Esophagus squamous epithelium (tissue), 5 donors: Measurements from ENCODE around the gene GJB4. TPM values are rescaled to one million over a fixed set of nuclear protein-coding genes. Genes with fewer than 3 reads are reported as not detected.
A peak's percentile ranks its signal among the peaks of the same experiment; 100 is the strongest.

Experiments used
- DNase-seq: peaks from one replicate; lab custom pipeline; 2025; lab: John Stamatoyannopoulos, UW
- H3K27ac ChIP-seq, 4 donors: fragments of 200-600 bp; sonication (generic); one replicate each; pipeline ENCODE4 v1.5.1; 2016 to 2019; ENCODE audit warnings: mild to moderate bottlenecking in 1 of 4
- H3K27me3 ChIP-seq, 4 donors: fragments of 200-600 bp; sonication (generic); 1 replicate in 3 of 4; 2 replicates in 1 of 4; pipeline versions ENCODE4 v1.5.1 to v1.6.0; 2017 to 2021; ENCODE audit warnings: antibody characterized with exemption in 1 of 4
- H3K36me3 ChIP-seq, 3 donors: fragments of 200-600 bp; sonication (generic); one replicate each; pipeline ENCODE4 v1.5.1; 2016 to 2019
- H3K4me1 ChIP-seq, 3 donors: fragments of 200-600 bp; sonication (generic); one replicate each; pipeline ENCODE4 v1.5.1; 2017 to 2019
- H3K4me3 ChIP-seq, 4 donors: fragments of 200-600 bp; sonication (generic); 1 replicate in 3 of 4; 2 replicates in 1 of 4; pipeline ENCODE4 v1.5.1; 2016 to 2019; ENCODE audit warnings: mild to moderate bottlenecking in 2 of 4, moderate library complexity in 1 of 4
- H3K9me3 ChIP-seq, 3 donors: fragments of 200-600 bp; sonication (generic); one replicate each; pipeline ENCODE4 v1.5.1; 2016 to 2019
- POLR2A ChIP-seq, 4 donors: fragments of 450-650 bp; IDR thresholded peaks; one replicate each; pipeline ENCODE4 v1.6.1; 2017; ENCODE audit warnings: antibody characterized with exemption in 4 of 4, mild to moderate bottlenecking in 4 of 4, moderate library complexity in 3 of 4
- WGBS, 2 donors: methylation state at CpG; one replicate each; pipeline ENCODE4 v1.1.5; 2018; 5-methylcytosine and 5-hydroxymethylcytosine counted together
- intact Hi-C: fragments of 100-400 bp; cut with DNase I; formaldehyde crosslinking; loops from one replicate; pipeline ENCODE4 v1.15.0; 2022
- total RNA-seq, 4 donors: library from RNA; depleted of rRNA; stranded (reverse); fragments of >200 nt; gene quantifications; one replicate each; pipeline ENCODE4 v1.1.0, GENCODE V29; 2016
- TF ChIP-seq, protein P1 (sequence below), 6 experiments: fragments of 450-650 bp in 4 of 6; fragments of 200-600 bp in 2 of 6; sonication (generic) in 2 of 6; IDR thresholded peaks; one replicate each; pipeline ENCODE4 v1.5.1; 2016 to 2019; ENCODE audit warnings: antibody characterized with exemption in 6 of 6, mild to moderate bottlenecking in 4 of 6, moderate library complexity in 4 of 6
- donor health status: DM: yes; HTN: yes; CAD: no.

The GJB4 gene
- total RNA-seq, 4 donors from 2014 or later: 1.3 to 6.7 (median 2.2) TPM

DNA sequence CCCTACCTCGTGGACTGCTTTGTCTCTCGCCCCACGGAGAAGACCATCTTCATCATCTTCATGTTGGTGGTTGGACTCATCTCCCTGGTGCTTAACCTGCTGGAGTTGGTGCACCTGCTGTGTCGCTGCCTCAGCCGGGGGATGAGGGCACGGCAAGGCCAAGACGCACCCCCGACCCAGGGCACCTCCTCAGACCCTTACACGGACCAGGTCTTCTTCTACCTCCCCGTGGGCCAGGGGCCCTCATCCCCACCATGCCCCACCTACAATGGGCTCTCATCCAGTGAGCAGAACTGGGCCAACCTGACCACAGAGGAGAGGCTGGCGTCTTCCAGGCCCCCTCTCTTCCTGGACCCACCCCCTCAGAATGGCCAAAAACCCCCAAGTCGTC, 35.2 kb downstream of the GJB4 start:
- TF ChIP-seq, protein P1, sequence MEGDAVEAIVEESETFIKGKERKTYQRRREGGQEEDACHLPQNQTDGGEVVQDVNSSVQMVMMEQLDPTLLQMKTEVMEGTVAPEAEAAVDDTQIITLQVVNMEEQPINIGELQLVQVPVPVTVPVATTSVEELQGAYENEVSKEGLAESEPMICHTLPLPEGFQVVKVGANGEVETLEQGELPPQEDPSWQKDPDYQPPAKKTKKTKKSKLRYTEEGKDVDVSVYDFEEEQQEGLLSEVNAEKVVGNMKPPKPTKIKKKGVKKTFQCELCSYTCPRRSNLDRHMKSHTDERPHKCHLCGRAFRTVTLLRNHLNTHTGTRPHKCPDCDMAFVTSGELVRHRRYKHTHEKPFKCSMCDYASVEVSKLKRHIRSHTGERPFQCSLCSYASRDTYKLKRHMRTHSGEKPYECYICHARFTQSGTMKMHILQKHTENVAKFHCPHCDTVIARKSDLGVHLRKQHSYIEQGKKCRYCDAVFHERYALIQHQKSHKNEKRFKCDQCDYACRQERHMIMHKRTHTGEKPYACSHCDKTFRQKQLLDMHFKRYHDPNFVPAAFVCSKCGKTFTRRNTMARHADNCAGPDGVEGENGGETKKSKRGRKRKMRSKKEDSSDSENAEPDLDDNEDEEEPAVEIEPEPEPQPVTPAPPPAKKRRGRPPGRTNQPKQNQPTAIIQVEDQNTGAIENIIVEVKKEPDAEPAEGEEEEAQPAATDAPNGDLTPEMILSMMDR (IDR thresholded peaks at IDR 0.05): no peak
- TF ChIP-seq POLR2A (IDR thresholded peaks at IDR 0.05): no peak
- 90 to 95% methylated on average over 4 to 6 of the region's 12 CpGs for WGBS, 2 donors
- peak overlapping the region in 2 of 4 donors; percentile 29 to 81 for H3K27ac ChIP-seq
- peaks cover 7 to 28% (median 14%) of the 10 kb centered on the region in 3 donors for H3K4me1 ChIP-seq
- H3K36me3 ChIP-seq: no peaks in the 10 kb centered on the region
- DNase-seq: no peak
- H3K9me3 ChIP-seq: no peaks in the 10 kb centered on the region
- peak overlapping the region; percentile 10 to 65 (median 40) for H3K4me3 ChIP-seq
- H3K27me3 ChIP-seq: peaks cover 0 to 35% (median 6%) of the 10 kb centered on the region in 4 donors
- intact Hi-C loops: no loop called here

DNA sequence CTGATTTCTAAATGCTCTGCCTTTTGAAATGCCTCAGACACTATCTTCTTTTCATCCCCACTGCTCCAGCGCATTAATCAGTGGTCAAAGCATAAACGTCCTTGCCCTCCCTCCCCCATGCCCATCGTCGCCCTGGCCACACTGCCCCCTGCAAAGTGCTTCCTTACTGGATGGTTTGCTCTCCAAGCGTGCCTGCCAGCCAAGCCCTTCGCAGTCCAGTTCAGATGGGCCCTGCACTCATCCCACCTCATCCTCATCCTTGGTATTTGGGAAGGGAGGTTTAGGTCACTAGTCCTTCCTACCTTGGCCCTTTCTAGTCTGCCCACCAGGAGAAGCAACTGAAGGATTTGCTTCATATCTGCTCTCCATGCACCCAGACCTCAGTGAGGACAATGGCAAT, 36.4 kb downstream of the GJB4 start:
- H3K4me1 ChIP-seq: peaks cover 7 to 28% (median 14%) of the 10 kb centered on the region in 3 donors
- H3K4me3 ChIP-seq: peak overlapping the region in 3 of 4 donors; percentile 10 to 65 (median 44)
- TF ChIP-seq, protein P1 (IDR thresholded peaks at IDR 0.05): no peak
- no peak for TF ChIP-seq POLR2A (IDR thresholded peaks at IDR 0.05)
- intact Hi-C loops: no loop called here
- H3K27ac ChIP-seq: no peak overlapping the region
- DNase-seq: no peak
- peaks cover 0 to 31% (median 6%) of the 10 kb centered on the region in 4 donors for H3K27me3 ChIP-seq
- 78% methylated on average over 6 of the region's 6 CpGs for WGBS, 2 donors
- H3K36me3 ChIP-seq: no peaks in the 10 kb centered on the region
- no peaks in the 10 kb centered on the region for H3K9me3 ChIP-seq

DNA sequence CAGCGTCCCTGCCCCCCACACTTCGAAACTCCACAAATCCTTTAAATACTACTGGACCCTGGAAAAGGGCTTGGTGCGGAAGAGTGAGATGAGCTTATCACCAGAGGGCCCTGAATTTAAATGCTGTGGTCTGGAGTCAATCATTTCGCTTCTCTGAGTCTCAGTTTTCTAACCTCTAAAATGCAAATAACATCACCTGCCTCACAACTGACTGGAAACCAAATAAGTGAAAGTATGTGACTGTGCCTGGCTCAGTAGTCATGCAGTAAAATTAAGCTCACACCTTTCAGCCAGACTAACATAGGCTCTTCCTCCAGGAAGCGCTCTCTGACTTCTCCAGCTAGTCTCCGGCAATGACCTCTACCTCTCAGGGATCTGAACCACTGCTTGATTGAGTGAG, 37.5 kb downstream of the GJB4 start:
- Histone ChIP-seq H3K9me3 (no peaks in the 10 kb centered on the region), H3K27me3 (peaks cover 0 to 20% (median 4%) of the 10 kb centered on the region in 4 donors), H3K4me3 (peak overlapping the region in 2 of 4 donors; percentile 44 to 65), H3K27ac (no peak overlapping the region), H3K4me1 (peaks cover 7 to 24% (median 13%) of the 10 kb centered on the region in 3 donors), H3K36me3 (no peaks in the 10 kb centered on the region)
- TF ChIP-seq POLR2A (IDR thresholded peaks at IDR 0.05): no peak
- TF ChIP-seq, protein P1 (IDR thresholded peaks at IDR 0.05): no peak
- 79 to 84% methylated on average over 4 to 6 of the region's 6 CpGs for WGBS, 2 donors
- DNase-seq: no peak
- intact Hi-C loops: no loop called here

DNA sequence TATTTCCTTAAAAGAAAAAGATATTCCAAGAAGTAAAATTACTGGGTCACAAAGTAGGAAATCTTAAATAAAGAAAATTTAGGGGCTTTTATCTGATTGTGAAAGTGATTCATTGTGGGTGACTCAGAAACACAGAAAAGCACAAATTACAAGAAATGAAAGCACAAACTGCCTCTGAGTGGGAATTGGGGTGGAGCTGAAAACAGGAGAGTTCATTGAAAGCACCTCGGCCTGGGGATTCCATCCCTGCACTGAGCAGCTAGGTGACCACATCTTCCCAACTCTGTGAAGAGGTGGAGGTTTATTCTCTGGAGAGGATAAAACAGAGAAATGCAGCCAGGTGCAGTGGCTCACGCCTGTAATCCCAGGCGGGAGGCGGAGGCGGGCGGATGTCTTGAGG, 40.7 kb downstream of the GJB4 start:
- TF ChIP-seq, protein P1 (IDR thresholded peaks at IDR 0.05): no peak
- TF ChIP-seq POLR2A (IDR thresholded peaks at IDR 0.05): no peak
- Histone ChIP-seq H3K4me3 (no peak overlapping the region), H3K27ac (no peak overlapping the region), H3K9me3 (no peaks in the 10 kb centered on the region), H3K4me1 (no peaks in the 10 kb centered on the region), H3K36me3 (no peaks in the 10 kb centered on the region), H3K27me3 (no peaks in the 10 kb centered on the region)
- no peak for DNase-seq
- 74 to 85% methylated on average over 6 of the region's 6 CpGs for WGBS, 2 donors
- intact Hi-C loops: no loop called here

DNA sequence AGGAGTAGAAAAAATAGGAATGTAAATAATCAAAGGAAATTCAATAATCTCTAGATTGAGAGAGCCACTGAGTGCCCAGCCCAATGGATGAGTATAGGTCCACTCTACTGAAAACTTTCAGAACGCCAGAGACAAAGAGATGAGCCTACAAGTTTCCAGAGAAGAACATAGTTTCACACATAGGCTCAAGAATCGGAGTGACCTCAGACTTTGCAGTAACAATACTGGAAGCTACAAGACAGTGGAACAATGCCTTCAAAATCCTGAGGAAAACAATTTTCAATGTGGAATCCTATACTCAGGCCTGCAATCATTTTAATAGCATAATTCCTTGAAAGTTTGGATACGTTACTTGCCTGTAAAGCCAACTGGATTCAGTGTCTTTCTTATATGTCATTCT, 44.2 kb downstream of the GJB4 start:
- intact Hi-C loops: no loop called here
- WGBS, 2 donors: 86 to 94% methylated on average over 3 of the region's 3 CpGs

More for the DNA sequence above, 44.2 kb downstream of the GJB4 start:
- Histone ChIP-seq H3K27ac (no peak overlapping the region), H3K36me3 (no peaks in the 10 kb centered on the region), H3K27me3 (no peaks in the 10 kb centered on the region), H3K4me3 (no peak overlapping the region), H3K9me3 (no peaks in the 10 kb centered on the region), H3K4me1 (no peaks in the 10 kb centered on the region)
- TF ChIP-seq POLR2A (IDR thresholded peaks at IDR 0.05): no peak
- TF ChIP-seq, protein P1 (IDR thresholded peaks at IDR 0.05): no peak
- no peak for DNase-seq
